Measurements from ENCODE around the gene WDR45B. TPM values are rescaled to one million over a fixed set of nuclear protein-coding genes. Genes with fewer than 3 reads are reported as not detected.

WDR45B gene
- polyA plus RNA-seq, 6 donors from 2014 or later = 37.9 to 77.8 (median 47.4) TPM

DNA sequence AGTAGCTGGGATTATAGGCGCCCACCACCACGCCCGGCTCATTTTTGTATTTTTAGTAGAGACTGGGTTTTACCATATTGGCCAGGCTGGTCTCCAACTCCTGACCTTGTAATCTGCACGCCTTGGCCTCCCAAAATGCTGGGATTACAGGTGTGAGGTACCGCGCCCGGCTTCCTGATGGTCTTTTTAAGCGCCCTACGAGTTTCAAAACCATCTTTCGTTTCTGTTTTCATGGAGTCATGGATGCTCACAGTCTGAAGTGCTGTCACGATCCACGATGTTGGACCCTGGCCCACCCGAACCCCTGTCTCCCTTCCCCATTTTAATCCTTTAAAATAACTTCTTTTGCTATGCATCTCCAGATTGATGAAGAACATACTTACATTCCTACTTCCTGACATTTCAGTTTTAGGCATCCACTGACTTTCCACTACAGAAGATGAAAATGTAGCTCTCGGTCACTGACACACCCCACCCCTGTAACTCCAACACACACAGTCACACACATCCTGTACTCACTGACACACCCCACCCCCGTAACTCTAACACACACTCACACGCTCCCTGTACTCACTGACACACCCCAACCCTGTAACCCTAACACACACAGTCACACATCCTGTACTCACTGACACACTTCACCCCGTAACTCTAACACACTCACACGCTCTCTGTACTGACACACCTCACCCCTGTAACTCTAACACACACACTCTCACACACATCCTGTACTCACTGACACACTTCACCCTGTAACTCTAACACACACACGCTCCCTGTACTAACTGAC is 22.6 kb upstream of the WDR45B start:
- peak overlapping the region in 3 of 6 donors; percentile 0 to 43 (median 11) for H3K27ac Mint-ChIP-seq
- peaks cover 2 to 6% (median 4%) of the 10 kb centered on the region in 3 donors for H3K4me1 Mint-ChIP-seq
- ATAC-seq (ENCODE audit: low read depth in 2 of 2) (no peak), DNase-seq (no peak)
- H3K4me3 Mint-ChIP-seq = no peak overlapping the region
- H3K27me3 Mint-ChIP-seq = peaks cover 0 to 5% (median 0%) of the 10 kb centered on the region in 3 donors
- no peaks in the 10 kb centered on the region for H3K9me3 Mint-ChIP-seq
- H3K36me3 Mint-ChIP-seq = no peaks in the 10 kb centered on the region

DNA sequence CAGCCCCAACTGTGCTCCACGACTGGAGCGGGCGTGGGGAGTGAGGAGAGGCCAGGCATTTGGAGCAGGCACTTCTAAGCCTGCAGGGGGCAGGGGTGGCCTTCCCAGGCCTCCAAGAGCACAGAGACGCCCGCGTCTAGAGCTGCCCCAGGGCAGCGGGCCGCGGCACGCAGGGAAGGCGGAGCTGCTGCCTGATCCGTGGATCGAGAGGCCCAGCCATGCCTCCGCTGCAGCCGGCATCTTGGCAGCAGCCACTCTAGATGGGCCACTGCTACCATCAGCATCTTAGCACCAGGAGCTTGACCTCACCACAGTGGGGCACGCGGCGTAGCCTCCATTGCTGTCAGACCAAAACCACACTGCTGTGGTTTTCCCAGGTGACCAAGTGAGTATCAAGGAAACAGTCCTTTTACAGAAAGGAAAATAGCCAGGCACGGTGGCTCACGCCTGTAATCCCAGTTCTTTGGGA is 20.4 kb upstream of the WDR45B start:
- Mint-ChIP-seq H3K4me3 (peak overlapping the region in 6 of 8 donors; percentile 29 to 72 (median 43)), H3K9me3 (no peaks in the 10 kb centered on the region), H3K27me3 (peaks cover 0 to 5% (median 0%) of the 10 kb centered on the region in 3 donors), H3K4me1 (peaks cover 2 to 6% (median 4%) of the 10 kb centered on the region in 3 donors), H3K27ac (peak overlapping the region in 4 of 6 donors; percentile 11 to 80 (median 60)), H3K36me3 (no peaks in the 10 kb centered on the region)
- peak; percentile 92 to 96 for ATAC-seq (ENCODE audit: low read depth in 2 of 2)
- DNase-seq = peak; percentile 55

DNA sequence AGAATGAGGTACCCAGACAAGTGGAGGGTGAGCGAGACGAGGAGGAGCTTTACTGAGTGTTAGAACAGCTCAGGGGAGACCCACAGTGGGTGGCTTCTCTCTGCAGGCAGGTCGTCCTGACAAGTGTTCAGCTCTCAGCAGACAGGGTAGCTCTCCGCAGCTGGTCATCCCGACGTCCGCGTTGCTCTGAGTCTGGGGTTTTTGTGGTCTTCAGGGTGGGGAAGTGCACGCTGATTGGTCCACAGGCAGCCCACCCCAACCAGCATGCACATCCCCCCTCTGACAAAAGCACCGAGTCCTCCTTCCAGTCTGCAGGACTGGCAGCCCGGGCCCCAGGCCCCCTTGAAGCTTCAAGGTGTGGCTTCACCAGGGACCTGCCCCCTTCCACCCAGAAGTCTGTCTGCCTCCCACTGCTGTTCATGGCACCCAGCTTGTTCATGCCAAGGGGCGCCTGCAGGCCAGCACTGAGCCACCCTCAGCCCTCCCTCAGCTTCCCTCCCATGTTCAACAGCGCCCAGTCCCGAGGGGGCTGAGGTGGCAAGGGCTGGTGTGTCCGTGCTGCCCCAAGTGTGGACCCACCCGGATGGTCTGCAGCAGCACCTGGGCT is 19.9 kb upstream of the WDR45B start:
- ATAC-seq (ENCODE audit: low read depth in 2 of 2) = no peak
- H3K4me3 Mint-ChIP-seq = no peak overlapping the region
- H3K4me1 Mint-ChIP-seq = peaks cover 2 to 6% (median 4%) of the 10 kb centered on the region in 3 donors
- no peaks in the 10 kb centered on the region for H3K9me3 Mint-ChIP-seq
- H3K36me3 Mint-ChIP-seq = no peaks in the 10 kb centered on the region
- H3K27me3 Mint-ChIP-seq = peaks cover 0 to 5% (median 0%) of the 10 kb centered on the region in 3 donors
- peak overlapping the region in 2 of 6 donors; percentile 42 to 78 for H3K27ac Mint-ChIP-seq
- no peak for DNase-seq

DNA sequence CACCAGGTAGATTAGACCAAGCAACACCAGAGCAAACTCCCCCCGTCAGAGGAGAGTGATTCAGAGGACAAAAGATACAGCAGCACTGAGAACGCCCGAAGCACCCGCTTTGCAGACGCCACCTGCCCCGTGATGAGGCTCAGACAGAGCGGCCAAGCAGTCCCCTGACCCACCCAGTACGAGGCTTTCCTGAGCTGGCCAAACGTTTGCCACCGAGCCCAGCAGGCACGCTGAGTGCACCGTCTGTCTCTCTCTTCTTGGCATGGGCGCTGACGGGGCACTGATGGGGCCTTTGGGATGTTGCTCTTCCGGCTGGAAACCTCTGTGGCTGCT is 19.4 kb upstream of the WDR45B start:
- Mint-ChIP-seq H3K4me1 (peaks cover 2 to 6% (median 4%) of the 10 kb centered on the region in 3 donors), H3K36me3 (no peaks in the 10 kb centered on the region), H3K4me3 (peak overlapping the region in 1 of 8 donors; percentile 13), H3K9me3 (no peaks in the 10 kb centered on the region), H3K27me3 (peaks cover 0 to 5% (median 0%) of the 10 kb centered on the region in 3 donors), H3K27ac (peak overlapping the region in 1 of 6 donors; percentile 77)
- ATAC-seq (ENCODE audit: low read depth in 2 of 2) (no peak), DNase-seq (no peak)

DNA sequence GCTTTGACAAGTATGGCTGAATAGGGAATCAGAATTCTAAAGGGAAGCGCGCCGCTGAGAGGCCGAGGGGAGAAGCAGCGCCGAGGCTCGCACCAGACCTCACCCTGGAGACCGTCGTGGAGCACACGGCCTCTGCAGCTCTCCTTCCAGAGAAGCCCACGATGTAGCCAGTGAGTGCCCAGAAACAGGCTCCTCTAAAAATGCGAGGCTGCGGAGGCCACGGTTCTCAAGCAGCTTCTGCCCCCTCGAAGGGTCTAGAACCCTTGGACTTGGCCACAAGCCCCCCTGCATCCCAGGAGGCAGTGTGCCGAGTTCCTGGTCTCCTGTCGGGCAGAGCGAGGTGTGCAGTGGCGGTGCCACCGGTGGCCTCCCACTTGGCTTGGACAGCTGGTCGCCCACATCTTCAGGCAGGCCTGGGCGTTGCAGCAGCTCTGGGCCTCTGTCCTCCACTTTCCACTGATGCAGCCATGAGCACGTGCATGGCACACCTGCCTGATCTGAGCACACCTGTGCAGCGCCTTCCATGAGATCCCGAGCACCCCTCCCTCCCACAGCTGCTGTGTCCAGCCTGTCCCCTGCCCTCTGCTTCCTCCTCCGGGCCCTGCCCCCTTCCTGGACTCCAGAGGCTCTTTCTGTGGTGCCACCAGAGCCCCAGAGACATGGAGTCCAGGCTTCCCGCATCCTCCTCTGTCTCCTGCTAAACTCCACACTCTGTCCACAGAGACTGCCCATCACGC is 18.9 kb upstream of the WDR45B start:
- Mint-ChIP-seq H3K27ac (peak overlapping the region in 1 of 6 donors; percentile 77), H3K9me3 (no peaks in the 10 kb centered on the region), H3K36me3 (no peaks in the 10 kb centered on the region), H3K4me3 (peak overlapping the region in 1 of 8 donors; percentile 13), H3K4me1 (peaks cover 2 to 6% (median 4%) of the 10 kb centered on the region in 3 donors), H3K27me3 (peaks cover 0 to 5% (median 0%) of the 10 kb centered on the region in 3 donors)
- DNase-seq (no peak), ATAC-seq (ENCODE audit: low read depth in 2 of 2) (no peak)

DNA sequence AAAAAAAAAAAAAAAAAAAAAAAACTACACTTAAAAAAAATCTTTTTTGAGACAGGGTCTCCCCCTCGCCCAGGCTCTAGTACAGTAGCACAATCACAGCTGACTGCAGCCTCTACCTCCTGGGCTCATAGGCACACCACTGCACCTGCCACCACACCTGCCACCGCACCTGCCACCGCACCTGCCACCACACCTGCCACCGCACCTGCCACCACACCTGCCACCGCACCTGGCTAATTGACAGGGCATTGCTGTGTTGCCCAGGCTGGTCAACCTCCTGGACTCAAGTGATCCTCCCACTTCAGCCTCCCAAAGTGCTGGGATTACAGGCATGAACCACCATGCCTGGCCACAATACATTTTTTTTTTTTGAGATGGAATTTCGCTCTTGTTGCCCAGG is 17.6 kb upstream of the WDR45B start:
- no peaks in the 10 kb centered on the region for H3K9me3 Mint-ChIP-seq
- ATAC-seq (ENCODE audit: low read depth in 2 of 2) (no peak), DNase-seq (no peak)
- H3K27ac Mint-ChIP-seq = no peak overlapping the region
- H3K36me3 Mint-ChIP-seq = no peaks in the 10 kb centered on the region
- H3K27me3 Mint-ChIP-seq = peaks cover 0 to 5% (median 0%) of the 10 kb centered on the region in 3 donors
- H3K4me1 Mint-ChIP-seq = peaks cover 2 to 6% (median 4%) of the 10 kb centered on the region in 3 donors
- no peak overlapping the region for H3K4me3 Mint-ChIP-seq

DNA sequence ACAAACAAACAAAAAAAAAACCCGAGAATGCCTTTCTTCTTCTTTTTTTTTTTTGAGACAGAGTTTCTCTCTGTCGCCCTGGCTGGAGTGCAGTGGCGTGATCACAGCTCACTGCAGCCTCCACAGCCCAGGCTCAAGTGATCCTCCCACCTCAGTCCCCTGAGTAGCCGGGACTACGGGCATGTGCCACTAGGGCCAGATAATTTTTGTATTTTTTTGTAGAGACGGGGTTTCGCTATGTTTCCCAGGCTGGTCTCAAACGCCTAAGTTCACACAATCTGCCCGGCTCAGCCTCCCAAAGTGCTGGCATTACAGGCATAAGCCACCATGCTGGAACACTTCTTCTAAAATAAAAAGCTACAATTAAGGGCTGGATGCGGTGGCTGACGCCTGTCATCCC is 17.0 kb upstream of the WDR45B start:
- Mint-ChIP-seq H3K27me3 (peaks cover 0 to 5% (median 0%) of the 10 kb centered on the region in 3 donors), H3K27ac (peak overlapping the region in 1 of 6 donors; percentile 73), H3K4me1 (peaks cover 2 to 6% (median 4%) of the 10 kb centered on the region in 3 donors), H3K36me3 (no peaks in the 10 kb centered on the region), H3K9me3 (no peaks in the 10 kb centered on the region), H3K4me3 (no peak overlapping the region)
- ATAC-seq (ENCODE audit: low read depth in 2 of 2) (no peak), DNase-seq (no peak)

DNA sequence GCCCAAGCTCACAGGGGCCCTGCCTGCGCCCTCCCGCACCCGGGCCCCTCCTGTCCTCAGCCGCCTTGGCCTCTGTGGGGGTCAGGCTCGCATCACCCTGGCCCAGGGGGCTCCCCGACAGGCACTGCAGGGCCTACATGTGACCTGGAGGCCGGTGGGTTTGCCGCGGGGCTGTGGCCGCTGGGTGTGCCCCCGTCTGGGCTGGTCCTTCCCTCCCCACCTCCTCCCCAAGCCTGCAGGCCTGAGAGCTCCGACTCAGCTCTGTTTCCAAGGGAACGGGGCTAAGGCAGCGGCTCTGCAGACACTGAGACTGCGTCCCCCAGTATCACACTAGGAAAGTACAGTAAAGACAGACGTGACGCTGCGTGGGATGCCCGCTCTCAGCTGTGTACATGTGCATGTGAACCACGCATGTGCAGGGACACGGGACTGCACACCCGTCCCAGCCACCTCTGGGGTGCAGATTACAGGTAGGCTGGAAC is 16.5 kb upstream of the WDR45B start:
- Mint-ChIP-seq H3K4me1 (peaks cover 2 to 6% (median 4%) of the 10 kb centered on the region in 3 donors), H3K27ac (no peak overlapping the region)
- ATAC-seq (ENCODE audit: low read depth in 2 of 2) = no peak

DNA sequence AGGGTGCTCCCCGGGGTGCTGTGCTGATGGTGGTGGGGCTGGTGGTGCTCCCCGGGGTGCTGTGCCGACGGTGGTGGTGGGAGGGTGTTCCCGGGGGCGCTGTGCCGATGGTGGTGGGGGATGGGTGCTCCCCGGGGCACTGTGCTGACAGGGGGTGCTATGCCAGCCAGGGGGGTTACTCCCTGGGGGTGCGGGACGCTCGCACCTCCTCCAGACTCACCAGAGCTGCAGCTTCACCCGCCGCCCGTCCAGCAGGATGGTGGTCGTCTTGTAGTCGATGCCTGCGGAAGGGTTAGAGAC is 16.0 kb upstream of the WDR45B start:
- no peaks in the 10 kb centered on the region for H3K9me3 Mint-ChIP-seq
- DNase-seq = no peak
- peaks cover 0 to 5% (median 0%) of the 10 kb centered on the region in 3 donors for H3K27me3 Mint-ChIP-seq
- no peak overlapping the region for H3K27ac Mint-ChIP-seq
- H3K4me3 Mint-ChIP-seq = no peak overlapping the region
- peaks cover 2 to 6% (median 4%) of the 10 kb centered on the region in 3 donors for H3K4me1 Mint-ChIP-seq
- no peaks in the 10 kb centered on the region for H3K36me3 Mint-ChIP-seq
- no peak for ATAC-seq (ENCODE audit: low read depth in 2 of 2)

More for the DNA sequence above, 16.5 kb upstream of the WDR45B start:
- Mint-ChIP-seq H3K27me3 (peaks cover 0 to 5% (median 0%) of the 10 kb centered on the region in 3 donors), H3K9me3 (no peaks in the 10 kb centered on the region), H3K36me3 (no peaks in the 10 kb centered on the region), H3K4me3 (no peak overlapping the region)
- DNase-seq = no peak

DNA sequence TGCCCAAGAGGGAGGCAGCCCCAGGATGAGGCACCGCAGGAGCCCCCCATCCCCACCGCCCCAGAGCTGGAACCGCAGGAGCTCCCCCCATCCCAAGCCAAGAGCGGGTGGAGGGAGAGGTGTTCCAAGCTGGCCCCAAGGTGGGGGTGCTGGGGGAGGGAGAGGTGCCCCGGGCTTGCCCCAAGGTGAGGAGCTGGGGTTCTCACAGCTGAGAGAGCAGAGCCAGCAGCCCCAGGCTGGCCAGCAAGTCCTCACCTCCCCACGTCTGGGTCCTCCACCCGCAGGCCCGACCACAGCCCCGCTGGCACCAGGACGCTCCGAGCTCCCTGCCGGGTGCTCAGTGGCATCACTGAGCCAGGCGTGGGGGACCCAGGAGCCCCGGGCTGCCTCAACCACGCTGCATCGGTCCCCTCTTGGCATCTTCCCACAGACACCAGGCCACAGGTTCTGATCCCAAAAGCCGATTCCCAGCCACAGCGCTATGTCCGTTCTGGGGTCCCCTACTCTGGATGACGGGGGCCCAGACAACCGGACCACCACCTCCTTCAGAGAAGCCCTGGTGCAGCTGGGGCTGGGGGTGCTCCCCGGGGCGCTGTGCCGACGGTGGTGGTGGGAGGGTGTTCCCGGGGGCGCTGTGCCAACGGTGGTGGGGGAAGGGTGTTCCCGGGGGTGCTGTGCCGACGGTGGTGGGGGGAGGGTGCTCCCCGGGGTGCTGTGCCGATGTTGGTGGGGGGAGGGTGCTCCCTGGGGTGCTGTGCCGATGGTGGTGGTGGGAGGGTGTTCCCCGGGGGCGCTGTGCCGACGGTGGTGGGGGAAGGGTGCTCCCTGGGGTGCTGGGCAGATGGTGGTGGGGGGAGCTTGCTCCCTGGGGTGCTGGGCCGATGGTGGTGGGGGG is 15.4 kb upstream of the WDR45B start:
- Mint-ChIP-seq H3K27ac (no peak overlapping the region), H3K27me3 (peaks cover 0 to 5% (median 0%) of the 10 kb centered on the region in 3 donors), H3K4me3 (no peak overlapping the region), H3K4me1 (peaks cover 2 to 5% (median 4%) of the 10 kb centered on the region in 3 donors), H3K36me3 (no peaks in the 10 kb centered on the region), H3K9me3 (no peaks in the 10 kb centered on the region)
- no peak for DNase-seq
- ATAC-seq (ENCODE audit: low read depth in 2 of 2) = no peak

DNA sequence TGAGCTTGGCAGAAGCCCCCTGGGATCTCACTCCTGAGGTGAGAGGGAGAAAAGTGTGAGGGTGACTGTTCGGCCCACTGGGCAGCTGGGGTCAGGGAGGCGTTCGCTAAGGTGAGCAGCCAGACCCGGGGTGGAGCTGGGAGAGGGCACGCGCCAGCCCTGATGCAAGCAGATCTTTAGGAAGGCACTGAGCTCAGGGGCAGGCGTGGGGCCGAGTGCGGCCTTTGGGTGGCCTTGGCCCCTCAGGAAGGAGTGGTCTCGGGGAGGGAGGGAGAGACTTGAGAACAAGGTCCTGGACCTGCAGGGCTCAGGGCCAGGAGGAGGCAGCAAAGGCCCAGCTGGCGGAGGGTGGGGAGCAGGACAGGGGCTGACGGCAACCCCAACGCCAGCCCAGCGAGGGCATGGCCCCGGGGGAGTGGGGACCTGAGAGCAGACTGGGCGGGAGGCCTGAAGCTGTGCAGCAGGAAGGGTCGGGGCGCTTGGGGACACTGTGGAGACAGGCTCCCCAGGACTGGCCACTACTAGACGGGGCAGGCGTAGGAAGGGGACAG is 14.5 kb upstream of the WDR45B start:
- DNase-seq (no peak), ATAC-seq (ENCODE audit: low read depth in 2 of 2) (no peak)
- Mint-ChIP-seq H3K9me3 (no peaks in the 10 kb centered on the region), H3K36me3 (no peaks in the 10 kb centered on the region), H3K27me3 (no peaks in the 10 kb centered on the region), H3K27ac (no peak overlapping the region), H3K4me1 (no peaks in the 10 kb centered on the region), H3K4me3 (no peak overlapping the region)

All from naive B cell (primary cell).